ENCODE measurements around the gene DIP2C.

DIP2C gene

GRCh38 chr10:260819-261429 lies 428.5 kb downstream of the DIP2C start:
- H3K4me1 ChIP-seq (ENCODE audit: insufficient read depth, low read length): no peaks in the 10 kb centered on the region
- no peaks in the 10 kb centered on the region for H3K36me3 ChIP-seq (ENCODE audit: insufficient read depth, low read depth, low read length)
- no peaks in the 10 kb centered on the region for H3K27me3 ChIP-seq (ENCODE audit: insufficient read depth, low read length)
- H3K9ac ChIP-seq (ENCODE audit: low read depth, low read length): no peak overlapping the region
- H3K4me3 ChIP-seq (ENCODE audit: low read length): no peak overlapping the region
- no peak overlapping the region for H3K27ac ChIP-seq (ENCODE audit: low read length)
- no peaks in the 10 kb centered on the region for H3K9me3 ChIP-seq (ENCODE audit: insufficient read depth, low read depth, low read length)

GRCh38 chr10:251982-252582 lies 437.4 kb downstream of the DIP2C start:
- Histone ChIP-seq H3K4me1 (ENCODE audit: insufficient read depth, low read length) (no peaks in the 10 kb centered on the region), H3K27ac (ENCODE audit: low read length) (no peak overlapping the region), H3K9me3 (ENCODE audit: insufficient read depth, low read depth, low read length) (no peaks in the 10 kb centered on the region), H3K9ac (ENCODE audit: low read depth, low read length) (no peak overlapping the region), H3K27me3 (ENCODE audit: insufficient read depth, low read length) (no peaks in the 10 kb centered on the region), H3K4me3 (ENCODE audit: low read length) (no peak overlapping the region), H3K36me3 (ENCODE audit: insufficient read depth, low read depth, low read length) (peaks cover 47% of the 10 kb centered on the region)

- no peak overlapping the region for H3K9ac ChIP-seq (ENCODE audit: low read depth, low read length)
- H3K27ac ChIP-seq (ENCODE audit: low read length): no peak overlapping the region
- no peaks in the 10 kb centered on the region for H3K4me1 ChIP-seq (ENCODE audit: insufficient read depth, low read length)
- H3K36me3 ChIP-seq (ENCODE audit: insufficient read depth, low read depth, low read length): peaks cover 67% of the 10 kb centered on the region
- no peaks in the 10 kb centered on the region for H3K27me3 ChIP-seq (ENCODE audit: insufficient read depth, low read length)
- H3K4me3 ChIP-seq (ENCODE audit: low read length): no peak overlapping the region
- no peaks in the 10 kb centered on the region for H3K9me3 ChIP-seq (ENCODE audit: insufficient read depth, low read depth, low read length)
These were observed 441.2 kb downstream of the DIP2C start for GRCh38 chr10:248307-248706.

- no peak overlapping the region for H3K4me3 ChIP-seq (ENCODE audit: low read length)
- H3K27ac ChIP-seq (ENCODE audit: low read length): no peak overlapping the region
- H3K36me3 ChIP-seq (ENCODE audit: insufficient read depth, low read depth, low read length): peaks cover 72% of the 10 kb centered on the region
- H3K4me1 ChIP-seq (ENCODE audit: insufficient read depth, low read length): no peaks in the 10 kb centered on the region
- no peaks in the 10 kb centered on the region for H3K9me3 ChIP-seq (ENCODE audit: insufficient read depth, low read depth, low read length)
- no peak overlapping the region for H3K9ac ChIP-seq (ENCODE audit: low read depth, low read length)
- no peaks in the 10 kb centered on the region for H3K27me3 ChIP-seq (ENCODE audit: insufficient read depth, low read length)
These were observed 442.0 kb downstream of the DIP2C start for GRCh38 chr10:247480-247879.

GRCh38 chr10:246431-246830 lies 443.0 kb downstream of the DIP2C start:
- Histone ChIP-seq H3K4me1 (ENCODE audit: insufficient read depth, low read length) (no peaks in the 10 kb centered on the region), H3K9me3 (ENCODE audit: insufficient read depth, low read depth, low read length) (no peaks in the 10 kb centered on the region), H3K27ac (ENCODE audit: low read length) (no peak overlapping the region), H3K4me3 (ENCODE audit: low read length) (no peak overlapping the region), H3K36me3 (ENCODE audit: insufficient read depth, low read depth, low read length) (peaks cover 80% of the 10 kb centered on the region), H3K9ac (ENCODE audit: low read depth, low read length) (no peak overlapping the region), H3K27me3 (ENCODE audit: insufficient read depth, low read length) (no peaks in the 10 kb centered on the region)

GRCh38 chr10:244227-244626 lies 445.2 kb downstream of the DIP2C start:
- no peak overlapping the region for H3K27ac ChIP-seq (ENCODE audit: low read length)
- H3K9me3 ChIP-seq (ENCODE audit: insufficient read depth, low read depth, low read length): no peaks in the 10 kb centered on the region
- no peaks in the 10 kb centered on the region for H3K4me1 ChIP-seq (ENCODE audit: insufficient read depth, low read length)
- H3K36me3 ChIP-seq (ENCODE audit: insufficient read depth, low read depth, low read length): peaks cover 60% of the 10 kb centered on the region
- no peaks in the 10 kb centered on the region for H3K27me3 ChIP-seq (ENCODE audit: insufficient read depth, low read length)
- H3K4me3 ChIP-seq (ENCODE audit: low read length): no peak overlapping the region
- no peak overlapping the region for H3K9ac ChIP-seq (ENCODE audit: low read depth, low read length)

- H3K27me3 ChIP-seq (ENCODE audit: insufficient read depth, low read length): no peaks in the 10 kb centered on the region
- no peaks in the 10 kb centered on the region for H3K4me1 ChIP-seq (ENCODE audit: insufficient read depth, low read length)
- no peaks in the 10 kb centered on the region for H3K9me3 ChIP-seq (ENCODE audit: insufficient read depth, low read depth, low read length)
- no peak overlapping the region for H3K4me3 ChIP-seq (ENCODE audit: low read length)
- H3K36me3 ChIP-seq (ENCODE audit: insufficient read depth, low read depth, low read length): peaks cover 47% of the 10 kb centered on the region
- H3K9ac ChIP-seq (ENCODE audit: low read depth, low read length): no peak overlapping the region
- H3K27ac ChIP-seq (ENCODE audit: low read length): no peak overlapping the region
These were observed 447.4 kb downstream of the DIP2C start for GRCh38 chr10:241966-242643.

GRCh38 chr10:241451-241850 lies 448.0 kb downstream of the DIP2C start:
- Histone ChIP-seq H3K4me1 (ENCODE audit: insufficient read depth, low read length) (no peaks in the 10 kb centered on the region), H3K9ac (ENCODE audit: low read depth, low read length) (no peak overlapping the region), H3K27ac (ENCODE audit: low read length) (no peak overlapping the region), H3K36me3 (ENCODE audit: insufficient read depth, low read depth, low read length) (peaks cover 43% of the 10 kb centered on the region; the same call in 1 of the 2 replicates), H3K27me3 (ENCODE audit: insufficient read depth, low read length) (no peaks in the 10 kb centered on the region), H3K9me3 (ENCODE audit: insufficient read depth, low read depth, low read length) (no peaks in the 10 kb centered on the region), H3K4me3 (ENCODE audit: low read length) (no peak overlapping the region)

GRCh38 chr10:239109-239508 lies 450.4 kb downstream of the DIP2C start:
- H3K27ac ChIP-seq (ENCODE audit: low read length): no peak overlapping the region
- H3K27me3 ChIP-seq (ENCODE audit: insufficient read depth, low read length): no peaks in the 10 kb centered on the region
- no peaks in the 10 kb centered on the region for H3K9me3 ChIP-seq (ENCODE audit: insufficient read depth, low read depth, low read length)
- H3K36me3 ChIP-seq (ENCODE audit: insufficient read depth, low read depth, low read length): peaks cover 30% of the 10 kb centered on the region; the same call in 1 of the 2 replicates
- no peak overlapping the region for H3K4me3 ChIP-seq (ENCODE audit: low read length)
- no peaks in the 10 kb centered on the region for H3K4me1 ChIP-seq (ENCODE audit: insufficient read depth, low read length)
- no peak overlapping the region for H3K9ac ChIP-seq (ENCODE audit: low read depth, low read length)

GRCh38 chr10:235915-236314 lies 453.6 kb downstream of the DIP2C start:
- H3K4me3 ChIP-seq (ENCODE audit: low read length): no peak overlapping the region
- H3K27me3 ChIP-seq (ENCODE audit: insufficient read depth, low read length): no peaks in the 10 kb centered on the region
- H3K9me3 ChIP-seq (ENCODE audit: insufficient read depth, low read depth, low read length): no peaks in the 10 kb centered on the region
- H3K27ac ChIP-seq (ENCODE audit: low read length): no peak overlapping the region
- no peak overlapping the region for H3K9ac ChIP-seq (ENCODE audit: low read depth, low read length)
- H3K36me3 ChIP-seq (ENCODE audit: insufficient read depth, low read depth, low read length): 0 out of 2 replicates have a peak, but pooled peaks cover 13% of the 10 kb centered on the region
- no peaks in the 10 kb centered on the region for H3K4me1 ChIP-seq (ENCODE audit: insufficient read depth, low read length)

- Histone ChIP-seq H3K9me3 (ENCODE audit: insufficient read depth, low read depth, low read length) (no peaks in the 10 kb centered on the region), H3K4me3 (ENCODE audit: low read length) (no peak overlapping the region), H3K36me3 (ENCODE audit: insufficient read depth, low read depth, low read length) (0 out of 2 replicates have a peak, but pooled peaks cover 13% of the 10 kb centered on the region), H3K27ac (ENCODE audit: low read length) (no peak overlapping the region), H3K9ac (ENCODE audit: low read depth, low read length) (no peak overlapping the region), H3K4me1 (ENCODE audit: insufficient read depth, low read length) (0 out of 2 replicates have a peak, but pooled peaks cover 4% of the 10 kb centered on the region), H3K27me3 (ENCODE audit: insufficient read depth, low read length) (no peaks in the 10 kb centered on the region)
These were observed 454.6 kb downstream of the DIP2C start for GRCh38 chr10:234708-235406.

Data from iPS-20b (cell line).